ENCODE results near the gene TTC9C.
A peak's percentile ranks its signal among the peaks of the same experiment; 100 is the strongest.

TTC9C gene

DNA sequence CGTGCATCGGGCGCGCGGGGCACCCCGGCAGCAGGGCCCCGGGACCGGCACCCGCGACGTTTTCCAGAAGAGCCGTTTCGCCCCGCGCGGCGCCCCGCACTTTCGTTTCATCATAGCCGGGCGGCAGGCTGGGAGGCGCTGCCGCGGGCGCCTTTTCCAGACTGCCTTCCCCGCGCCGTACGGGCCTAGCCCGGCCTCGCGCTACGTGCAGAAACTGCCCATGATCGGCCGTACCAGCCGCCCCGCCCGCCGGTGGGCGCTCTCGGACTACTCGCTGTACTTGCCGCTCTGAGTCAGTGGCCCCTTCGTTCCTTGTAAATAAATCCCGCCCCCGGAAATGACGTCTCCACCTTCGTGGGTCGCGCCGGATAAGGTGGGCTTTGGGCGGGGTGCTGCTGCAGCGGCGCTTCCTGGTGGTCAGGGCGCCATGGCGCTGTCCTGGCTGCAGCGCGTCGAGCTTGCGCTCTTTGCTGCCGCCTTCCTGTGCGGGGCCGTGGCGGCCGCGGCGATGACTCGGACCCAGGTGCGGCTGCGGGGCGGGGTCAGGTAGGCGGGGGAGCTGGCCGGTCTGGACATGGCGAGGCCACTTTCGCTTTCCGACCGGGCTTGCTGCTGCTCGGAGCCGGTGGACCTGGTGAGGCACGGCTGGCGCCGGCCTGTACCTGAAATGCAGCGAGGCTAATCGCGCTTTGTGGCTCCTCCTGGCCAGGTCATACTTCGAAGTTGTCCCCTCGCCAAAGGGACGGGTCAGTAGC is 58.9 kb downstream of the TTC9C start, which contains the start of gene TMEM179B:
Gene TMEM179B, plus strand, starts transcription at position 398 of the 755 bp plus-strand sequence. Its CDS starts 30 bp downstream, at position 428.
- peak; percentile 92 for DNase-seq (ENCODE audit: extremely low spot score, insufficient read length, low read depth)
- peak; percentile 87 for FAIRE-seq

Measured in GM18507 (cell line).